Measurements from ENCODE around the gene LGR4. TPM values are rescaled to one million over a fixed set of nuclear protein-coding genes. Genes with fewer than 3 reads are reported as not detected.
A peak's percentile ranks its signal among the peaks of the same experiment; 100 is the strongest.

The LGR4 gene
- total and polyA plus RNA-seq, 2 of the 4 experiments (the other 2 are of a cell fraction): 2.9 to 6.8 TPM

DNA sequence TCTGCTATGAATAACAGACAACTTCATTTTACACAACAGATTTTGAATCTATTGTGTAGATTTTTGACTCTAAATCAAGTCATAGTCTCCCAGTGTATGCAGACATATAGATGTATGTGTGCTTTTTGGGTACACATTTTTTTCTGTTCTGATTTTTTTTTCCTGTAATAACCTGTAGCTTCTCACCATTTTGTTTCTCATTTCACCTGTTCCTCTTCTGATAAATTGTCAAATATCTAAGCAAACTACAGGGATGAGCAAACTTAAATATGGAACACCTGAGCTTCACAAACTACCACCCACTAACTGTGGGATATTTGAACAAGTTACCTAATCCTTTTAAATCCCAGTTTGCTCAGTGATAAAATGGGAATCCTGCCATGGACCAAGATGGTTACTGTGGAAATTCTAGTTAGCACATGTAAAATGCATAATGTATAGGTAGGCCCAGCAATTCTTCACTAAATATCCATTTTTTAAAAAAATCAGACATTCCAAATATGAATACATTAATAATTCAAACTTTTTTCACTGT lies 15.7 kb downstream of the LGR4 start:
- no peak for ATAC-seq (ENCODE audit: low read depth)
- no peaks in the 10 kb centered on the region for H4K20me1 ChIP-seq (ENCODE audit: insufficient read depth, low read length)

More for the DNA sequence above, 15.7 kb downstream of the LGR4 start:
- no peak overlapping the region for H2BK120ac ChIP-seq (ENCODE audit: low read depth, low read length)
- TF ChIP-seq MXI1 (IDR thresholded peaks at IDR 0.05; ENCODE audit: borderline replicate concordance, low read depth, low read length) (no peak), FOS (IDR thresholded peaks at IDR 0.05; ENCODE audit: low read depth, low read length) (no peak), BHLHE40 (IDR thresholded peaks at IDR 0.05; ENCODE audit: low read depth, low read length) (no peak), NFE2L2 (IDR thresholded peaks at IDR 0.05; ENCODE audit: low read depth, low read length) (no peak), RAD21 (IDR thresholded peaks at IDR 0.05; ENCODE audit: low read length) (no peak)
- TF ChIP-seq, protein P1, sequence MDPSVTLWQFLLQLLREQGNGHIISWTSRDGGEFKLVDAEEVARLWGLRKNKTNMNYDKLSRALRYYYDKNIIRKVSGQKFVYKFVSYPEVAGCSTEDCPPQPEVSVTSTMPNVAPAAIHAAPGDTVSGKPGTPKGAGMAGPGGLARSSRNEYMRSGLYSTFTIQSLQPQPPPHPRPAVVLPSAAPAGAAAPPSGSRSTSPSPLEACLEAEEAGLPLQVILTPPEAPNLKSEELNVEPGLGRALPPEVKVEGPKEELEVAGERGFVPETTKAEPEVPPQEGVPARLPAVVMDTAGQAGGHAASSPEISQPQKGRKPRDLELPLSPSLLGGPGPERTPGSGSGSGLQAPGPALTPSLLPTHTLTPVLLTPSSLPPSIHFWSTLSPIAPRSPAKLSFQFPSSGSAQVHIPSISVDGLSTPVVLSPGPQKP (IDR thresholded peaks at IDR 0.05; ENCODE audit: borderline replicate concordance, low read depth, low read length): no peak
- ChIA-PET CTCF (interaction anchor here (1.6 kb wide), 1 partner anchor 9 kb away, joined by 4 read pairs; no protein-coding TSS in a partner anchor), POLR2A (ENCODE audit: unreplicated experiment) (no interaction called here)
- H2AK5ac ChIP-seq (ENCODE audit: low read depth, low read length): no peak overlapping the region
- no peak overlapping the region for H2AK9ac ChIP-seq (replicated peaks; ENCODE audit: low read depth, low read length, poor library complexity)
- no peak overlapping the region for H3K4me3 ChIP-seq (ENCODE audit: insufficient read depth, low read depth, low read length)
- DNase-seq: no peak
- H3K4ac ChIP-seq (ENCODE audit: low read depth, low read length): no peak overlapping the region
- H2BK15ac ChIP-seq (ENCODE audit: low read depth, low read length): no peak overlapping the region
- H3K27me3 ChIP-seq (ENCODE audit: control insufficient read depth, insufficient read depth, low read length): no peaks in the 10 kb centered on the region
- intact Hi-C loops (cut with micrococcal nuclease) (no loop called here), in situ Hi-C loops (cut with MboI; ENCODE audit: low sequenced_read_pairs) (no loop called here), dilution Hi-C loops (cut with HindIII; ENCODE audit: low sequenced_read_pairs, unreplicated experiment) (no loop called here)
- no peak overlapping the region for H4K5ac ChIP-seq (ENCODE audit: low read depth, low read length)
- no peak overlapping the region for H4K8ac ChIP-seq (ENCODE audit: low read depth in 2 of 2, low read length in 2 of 2)
- no peak overlapping the region for H3K9ac ChIP-seq (ENCODE audit: low read depth, low read length)
- no peak overlapping the region for H3K14ac ChIP-seq (replicated peaks; ENCODE audit: low read depth, low read length)
- H3K56ac ChIP-seq (ENCODE audit: extremely low read depth, insufficient read depth, low read length): no peak overlapping the region
- BruUV-seq (replicated peaks): no TSS peak
- no peak overlapping the region for H3K18ac ChIP-seq (ENCODE audit: low read depth, low read length)
- H4K91ac ChIP-seq (ENCODE audit: insufficient read depth, low read depth, low read length): no peak overlapping the region
- H3K4me2 ChIP-seq (ENCODE audit: low read depth, low read length): no peak overlapping the region
- peaks cover 3% of the 10 kb centered on the region; the same call in 1 of the 2 replicates for H3K4me1 ChIP-seq (ENCODE audit: control insufficient read depth, insufficient read depth, low read length)
- no peaks in the 10 kb centered on the region; the same call in 1 of the 2 replicates for H3K9me1 ChIP-seq (ENCODE audit: insufficient read depth, low read length)
- H3K9me3 ChIP-seq (ENCODE audit: control insufficient read depth, insufficient read depth, low read length): no peaks in the 10 kb centered on the region
- H2BK5ac ChIP-seq (ENCODE audit: low read depth, low read length, poor library complexity, severe bottlenecking): no peak overlapping the region
- no peaks in the 10 kb centered on the region for H3K36me3 ChIP-seq (ENCODE audit: control insufficient read depth, insufficient read depth, low read length)
- 0 out of 2 replicates have a peak overlapping the region, but pooled peaks have one; percentile 30 for H2BK20ac ChIP-seq (ENCODE audit: low read depth, low read length)
- no peak overlapping the region for H3K23ac ChIP-seq (ENCODE audit: low read depth, low read length)
- no peak overlapping the region for H2AFZ ChIP-seq (replicated peaks; ENCODE audit: low read length, poor library complexity)
- peaks cover 0 to 14% of the 10 kb centered on the region in 2 experiments; a peak in 2 of 4 replicates for H3K79me1 ChIP-seq (ENCODE audit: low read depth in 1 of 2, low read length in 2 of 2)
- no peak overlapping the region for H3K27ac ChIP-seq (ENCODE audit: insufficient read depth, low read length)

Data from IMR-90 (cell line).